Inferior parietal cortex (tissue), 1 donor: ENCODE data around the gene ANO10.

Experiments used
- DNase-seq: peaks from one replicate; pipeline ENCODE4 v3.0.0-alpha.2; 2016; ENCODE audit errors: extremely low spot score

Gene ANO10

GRCh38 chr3:43348852-43349574 is 272.8 kb downstream of the ANO10 start:
- DNase-seq = no peak

GRCh38 chr3:43348350-43348749 is 273.5 kb downstream of the ANO10 start:
- DNase-seq = no peak

GRCh38 chr3:43347774-43348173 is 274.0 kb downstream of the ANO10 start:
- DNase-seq = no peak

- no peak for DNase-seq
These were observed 274.6 kb downstream of the ANO10 start for GRCh38 chr3:43346978-43347749.

DNA sequence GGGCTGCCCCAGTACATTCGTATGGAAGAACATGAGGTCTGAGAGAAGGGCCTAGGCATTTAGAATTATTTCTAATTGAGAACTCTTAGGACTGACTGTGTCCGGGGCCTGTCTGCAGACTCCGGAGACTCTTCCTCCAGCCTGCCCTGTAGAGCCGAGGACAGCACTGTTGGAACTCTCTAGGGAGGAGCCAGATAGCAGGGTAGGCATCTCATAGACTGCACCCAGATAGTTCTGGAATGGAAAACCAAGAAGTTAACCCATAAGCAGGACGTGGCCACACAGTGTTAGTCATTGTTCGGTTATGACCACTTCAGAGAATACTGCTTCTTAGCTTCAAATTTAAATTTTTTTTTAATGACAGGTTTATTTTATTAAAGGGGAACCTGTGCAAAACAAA is 275.9 kb downstream of the ANO10 start:
- no peak for DNase-seq

- no peak for DNase-seq
These were observed 276.6 kb downstream of the ANO10 start for GRCh38 chr3:43345246-43345645.

- no peak for DNase-seq
These were observed 277.3 kb downstream of the ANO10 start for GRCh38 chr3:43344520-43344919.

DNA sequence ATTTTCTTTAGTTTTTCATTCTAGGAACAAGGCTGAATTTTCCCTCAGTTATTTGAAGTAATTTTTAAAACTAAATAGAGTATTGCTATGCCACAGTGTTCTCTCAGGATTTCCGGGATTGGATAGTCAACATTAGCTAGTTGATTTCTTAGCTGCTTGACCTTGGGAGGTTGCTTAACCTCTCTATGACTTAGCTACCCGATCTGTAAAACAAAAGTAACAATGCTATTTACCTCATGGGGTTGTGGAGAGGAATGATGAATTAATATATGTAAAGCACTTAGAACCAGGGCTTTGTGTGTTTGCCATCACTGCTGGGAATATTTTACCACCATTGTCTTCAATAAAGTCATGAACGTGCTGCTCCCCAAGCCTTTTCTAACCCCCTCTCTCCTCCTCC is 278.0 kb downstream of the ANO10 start:
- no peak for DNase-seq

DNA sequence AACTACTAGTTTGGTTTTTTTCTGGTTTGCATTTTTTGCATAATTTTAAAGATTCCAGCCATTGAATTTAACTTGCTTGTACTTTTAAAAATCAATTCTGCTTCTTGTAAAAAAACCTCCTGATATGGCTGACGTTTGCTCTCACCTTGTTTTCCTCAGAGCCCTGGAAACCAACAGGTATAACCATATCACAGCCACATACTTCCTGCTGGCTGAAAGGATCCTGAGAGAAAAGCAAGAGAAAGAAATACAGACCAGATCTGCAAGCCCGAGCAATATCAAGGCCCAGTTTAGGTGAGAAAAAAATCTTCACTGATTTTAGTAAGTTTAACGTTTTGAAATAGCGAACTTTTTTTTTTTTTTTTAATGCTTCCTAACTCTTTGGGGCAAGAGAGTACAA is 278.6 kb downstream of the ANO10 start:
- no peak for DNase-seq

- no peak for DNase-seq
These were observed 280.0 kb downstream of the ANO10 start for GRCh38 chr3:43341788-43342187.

GRCh38 chr3:43340403-43340802 is 281.4 kb downstream of the ANO10 start:
- no peak for DNase-seq

DNA sequence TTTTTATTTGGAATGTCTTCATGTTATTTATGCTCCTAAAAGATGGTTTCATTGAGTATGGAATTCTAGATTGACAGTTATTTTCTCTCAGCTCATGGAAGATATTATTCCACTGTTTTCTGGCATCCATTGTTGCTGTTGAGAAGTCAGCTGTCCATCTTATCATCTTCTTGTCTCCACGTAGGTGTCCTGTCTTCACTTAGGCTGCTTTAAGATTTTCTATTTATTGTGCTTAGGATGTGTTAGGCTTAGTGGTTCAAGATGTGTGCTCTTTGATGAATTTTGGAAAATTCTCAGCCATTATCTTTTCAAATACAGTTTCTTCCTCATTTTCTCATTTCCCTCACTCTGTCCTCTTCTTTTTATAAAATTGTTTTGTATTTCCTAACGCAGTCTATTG is 283.5 kb downstream of the ANO10 start:
- no peak for DNase-seq

DNA sequence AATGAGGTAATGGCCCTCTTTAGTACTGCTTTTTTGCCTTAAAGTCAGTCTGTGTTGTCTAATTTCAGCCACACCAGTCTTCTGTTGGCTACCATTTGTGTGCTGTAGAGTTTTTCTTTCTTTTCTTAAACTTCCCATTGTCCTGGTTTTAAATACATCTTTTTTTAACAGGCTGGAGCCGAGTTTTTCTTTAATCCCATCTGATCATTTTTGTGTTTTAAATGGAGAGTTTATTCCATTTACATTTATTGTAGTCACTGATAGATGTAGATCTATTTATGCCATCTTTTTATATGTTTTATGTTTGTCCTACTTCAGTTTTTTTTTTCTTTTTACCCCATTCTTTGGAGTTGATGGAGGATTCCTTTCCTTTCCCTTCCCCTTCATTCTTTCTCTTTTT is 286.0 kb downstream of the ANO10 start:
- DNase-seq = no peak

GRCh38 chr3:43334976-43335375 is 286.8 kb downstream of the ANO10 start:
- DNase-seq = no peak

- DNase-seq = no peak
These were observed 290.4 kb downstream of the ANO10 start for GRCh38 chr3:43331381-43331780.

DNA sequence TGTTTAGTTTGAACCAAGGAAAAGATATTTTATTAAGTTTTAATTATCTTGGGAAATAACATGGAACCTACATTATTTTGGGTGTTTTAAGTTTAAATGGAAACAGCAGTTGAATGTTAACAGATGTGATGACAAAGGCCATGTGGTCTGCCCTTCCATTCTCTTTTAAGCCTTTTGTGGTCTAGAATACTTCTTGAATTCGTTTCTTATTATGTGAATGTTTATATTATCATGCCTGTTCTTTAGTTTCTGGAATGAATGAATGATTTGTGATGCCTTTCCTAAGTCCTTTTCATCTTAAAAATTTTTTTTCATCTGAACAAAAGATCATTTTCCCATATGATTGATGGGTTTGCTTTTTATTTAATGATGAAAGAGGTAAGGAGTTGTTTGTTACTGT is 290.8 kb downstream of the ANO10 start:
- DNase-seq = no peak

GRCh38 chr3:43328653-43329052 is 293.2 kb downstream of the ANO10 start:
- DNase-seq = no peak

DNA sequence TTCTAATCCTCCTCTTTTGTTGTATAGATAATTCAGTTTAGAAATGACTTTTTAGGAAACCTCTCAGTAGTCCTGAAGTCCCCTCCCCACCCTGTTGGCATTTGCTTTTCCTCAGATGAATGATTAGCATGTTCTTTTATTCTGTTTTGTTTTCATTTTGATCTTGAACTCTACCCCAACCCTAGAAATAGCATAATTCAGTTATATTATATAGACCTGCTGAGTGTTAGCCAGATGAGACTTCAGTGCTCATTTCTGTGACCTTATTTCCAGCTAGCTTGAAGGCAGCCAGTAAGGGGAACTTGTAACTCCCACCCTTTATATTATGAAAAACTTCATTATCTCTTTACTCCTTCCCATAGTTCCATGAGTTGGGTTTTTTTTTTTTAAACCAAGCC is 294.2 kb downstream of the ANO10 start:
- no peak for DNase-seq

DNA sequence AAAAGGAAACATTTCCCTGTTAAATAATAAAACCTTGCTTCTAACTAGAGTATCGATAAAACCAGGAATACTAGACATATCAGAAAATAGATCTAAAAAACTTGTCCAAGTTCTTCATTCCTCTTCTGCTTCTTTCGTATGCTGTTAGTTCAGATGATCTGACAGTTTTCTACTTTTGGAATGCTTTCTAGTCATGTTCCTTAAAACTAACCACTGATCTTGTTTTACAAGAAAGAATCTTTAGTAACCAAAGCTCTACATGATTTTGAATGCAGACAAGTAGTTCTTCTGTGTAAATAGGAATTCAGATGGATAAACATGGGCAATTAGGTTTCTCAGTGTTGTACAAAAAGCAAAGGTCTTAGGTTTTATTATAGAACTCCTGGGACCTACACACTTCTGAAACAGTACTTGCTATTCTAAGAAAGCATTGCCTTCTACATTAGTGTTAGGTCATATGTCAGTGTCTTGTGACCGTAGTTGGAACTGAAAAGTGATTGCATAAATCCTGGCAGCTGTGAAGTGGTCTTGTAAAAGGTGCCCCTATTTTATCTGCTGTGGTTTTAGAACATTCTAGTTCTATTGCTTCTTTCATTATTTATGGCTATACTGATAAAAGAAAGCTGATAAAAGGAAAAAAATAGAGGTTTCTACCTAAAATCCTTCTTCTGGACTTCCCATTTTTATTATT is 294.8 kb downstream of the ANO10 start:
- peak; percentile 31 for DNase-seq

- no peak for DNase-seq
These were observed 298.3 kb downstream of the ANO10 start for GRCh38 chr3:43323541-43323940.

DNA sequence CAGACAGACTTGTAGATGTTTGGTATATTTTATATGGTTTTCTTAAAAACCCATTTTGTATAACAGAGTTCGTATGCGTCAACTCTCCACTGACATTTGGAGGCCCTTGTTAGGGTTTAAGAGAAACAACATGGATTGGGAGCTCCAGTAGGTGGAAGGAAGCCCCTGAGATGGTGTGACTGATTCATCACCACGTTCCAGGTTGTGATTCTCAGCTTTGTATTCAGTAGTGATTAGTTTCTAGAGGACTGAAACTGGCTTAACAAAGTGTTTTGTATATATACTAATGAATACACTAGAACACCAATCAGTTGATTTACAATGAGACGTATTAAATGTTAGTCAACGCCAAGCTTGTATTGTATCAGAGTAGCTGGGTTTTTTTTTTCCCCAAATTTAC is 301.5 kb downstream of the ANO10 start:
- no peak for DNase-seq

DNA sequence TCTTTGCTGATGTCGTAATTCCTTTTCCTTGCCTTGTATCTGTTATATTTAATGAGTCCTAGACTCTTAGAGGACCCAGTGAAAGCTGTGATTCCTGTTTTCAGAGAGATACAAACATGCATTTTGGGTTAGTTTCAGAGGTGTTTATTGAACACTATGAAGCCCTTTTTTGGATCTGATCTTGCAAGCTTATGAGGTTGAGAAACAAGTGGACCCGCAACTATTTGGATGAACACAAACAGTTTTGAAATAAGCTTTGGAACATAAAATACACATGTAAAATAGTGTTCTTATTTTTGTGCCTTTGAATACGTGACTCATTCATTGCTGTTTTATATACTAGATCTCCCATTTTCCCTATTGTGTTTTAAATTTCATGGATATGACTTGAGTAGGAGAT is 302.0 kb downstream of the ANO10 start:
- DNase-seq = no peak

- no peak for DNase-seq
These were observed 302.4 kb downstream of the ANO10 start for GRCh38 chr3:43319376-43319775.
